DMS153 treated with DMSO at 0.1 percent for 48 hours (cell line): ENCODE data around the gene PLA2G2C.
"Not testable (repeated sequence)": the region's sequence is repeated elsewhere in the genome, so short reads cannot be mapped to it uniquely, and the experiment has no call there.

Experiments
- DNase-seq: peaks from one replicate; lab custom pipeline; 2025; ENCODE audit not compliant: unreplicated experiment; lab: John Stamatoyannopoulos, UW

The PLA2G2C gene

DNA sequence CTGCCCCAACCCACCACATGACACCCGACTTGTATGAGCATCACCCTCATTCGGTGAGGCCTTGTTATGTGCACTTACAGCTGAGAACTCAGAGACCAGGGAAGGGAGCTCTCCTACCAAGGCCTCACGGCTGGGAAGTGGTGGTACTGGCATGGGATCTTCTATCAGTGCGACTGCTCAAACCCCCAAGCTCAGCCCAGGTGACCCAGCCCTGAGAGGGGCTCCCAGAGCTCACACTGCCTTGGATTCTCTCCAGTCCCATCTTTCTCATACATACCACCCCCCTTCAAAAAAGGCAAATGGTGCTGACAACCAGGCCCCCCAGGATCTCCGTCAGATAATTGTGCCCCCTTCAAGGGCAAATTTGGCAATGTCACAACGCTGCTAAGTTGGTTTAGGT, 48.0 kb downstream of the PLA2G2C start:
- no peak for DNase-seq

DNA sequence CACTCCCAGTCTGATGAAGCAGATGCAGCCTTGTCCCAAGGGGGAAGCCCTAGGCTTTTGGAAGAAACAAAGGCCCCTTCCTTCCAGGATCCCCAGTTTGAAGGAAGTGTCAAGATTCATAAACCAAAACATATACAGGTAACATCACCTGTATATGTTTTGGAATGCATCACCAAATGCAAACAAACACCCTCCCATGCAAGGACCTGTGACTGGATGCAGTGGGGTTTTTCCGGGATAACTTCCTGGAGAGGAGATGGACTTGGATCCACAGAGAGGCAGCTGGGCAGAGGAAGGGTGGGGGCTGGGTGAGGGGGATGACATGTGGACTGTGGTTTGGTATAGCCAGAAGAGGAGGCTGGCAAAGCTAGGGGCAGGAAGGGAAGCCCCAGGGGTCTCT, 48.7 kb downstream of the PLA2G2C start:
- no peak for DNase-seq

DNA sequence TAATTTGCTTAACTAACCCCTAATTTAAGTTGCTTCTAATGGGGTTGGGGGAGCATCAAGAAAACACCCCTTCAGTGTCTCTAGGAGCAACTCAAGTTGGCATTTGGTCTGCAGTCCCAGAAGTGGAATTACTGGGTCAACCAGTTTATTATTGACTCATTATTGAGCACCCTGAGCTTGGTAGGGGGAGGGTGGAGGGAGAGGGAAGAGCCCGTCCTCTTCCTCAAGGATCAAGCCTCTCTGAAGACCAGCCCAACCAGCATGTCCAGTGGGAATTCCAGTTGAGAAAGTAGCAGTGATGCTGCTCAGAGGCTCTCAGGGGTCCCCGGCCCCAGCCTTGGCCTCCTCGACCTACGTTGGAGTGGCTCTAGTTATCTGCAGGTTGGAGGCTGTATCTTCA, 49.3 kb downstream of the PLA2G2C start:
- DNase-seq: no peak

DNA sequence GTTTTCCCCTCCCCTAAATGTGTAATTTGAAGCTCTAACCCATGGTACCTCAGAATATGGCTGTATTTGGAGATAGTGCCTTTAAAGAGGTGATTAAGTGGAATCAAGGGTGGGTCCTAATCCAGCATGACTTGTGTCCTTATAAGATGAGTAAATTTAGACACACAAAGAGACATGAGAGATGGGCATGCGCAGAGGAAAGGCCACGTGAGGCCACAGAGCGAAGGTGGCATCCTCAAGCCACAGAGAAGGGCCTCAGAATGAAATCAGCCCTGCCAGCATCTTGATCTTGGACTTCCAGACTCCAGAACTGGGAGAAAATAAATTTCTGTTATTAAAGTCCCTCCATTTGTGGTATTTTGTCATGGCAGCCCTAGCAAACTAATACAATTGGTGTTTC, 50.1 kb downstream of the PLA2G2C start:
- no peak for DNase-seq

DNA sequence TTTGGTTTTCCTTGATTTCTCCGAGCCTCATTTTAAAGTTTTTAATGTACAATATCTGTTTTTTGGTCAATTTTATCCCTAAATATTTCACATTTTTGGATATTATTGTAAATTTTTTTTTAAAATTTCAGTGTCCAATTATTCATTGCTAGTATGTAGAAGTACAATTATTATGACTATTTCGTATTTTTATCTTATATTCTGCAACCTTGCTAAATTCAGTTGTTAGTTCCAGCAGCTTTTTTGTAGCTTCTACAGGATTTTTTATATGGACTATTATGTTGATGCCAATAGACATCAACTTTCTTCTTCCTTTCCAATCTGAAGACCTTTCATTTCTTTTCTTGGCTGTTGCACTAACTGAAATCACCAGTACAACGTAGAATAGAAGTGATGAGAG, 51.3 kb downstream of the PLA2G2C start:
- DNase-seq: no peak

DNA sequence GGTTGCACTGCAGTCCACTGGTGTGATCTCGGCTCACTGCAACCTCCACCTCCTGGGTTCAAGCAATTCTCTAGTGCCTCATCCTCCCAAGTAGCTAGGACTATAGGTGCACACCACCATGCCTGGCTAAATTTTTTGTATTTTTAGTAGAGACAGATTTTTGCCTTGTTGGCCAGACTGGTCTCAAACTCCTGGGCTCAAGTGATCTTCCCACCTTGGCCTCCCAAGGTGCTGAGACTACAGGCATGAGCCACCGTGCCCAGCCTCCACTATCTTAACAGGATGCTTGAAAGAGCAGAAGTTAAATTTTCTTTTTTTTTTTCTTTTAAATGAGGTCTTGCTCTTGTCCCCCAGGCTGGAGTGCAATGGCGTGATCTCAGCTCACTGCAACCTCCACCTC, 55.8 kb downstream of the PLA2G2C start:
- DNase-seq: not testable (repeated sequence)

DNA sequence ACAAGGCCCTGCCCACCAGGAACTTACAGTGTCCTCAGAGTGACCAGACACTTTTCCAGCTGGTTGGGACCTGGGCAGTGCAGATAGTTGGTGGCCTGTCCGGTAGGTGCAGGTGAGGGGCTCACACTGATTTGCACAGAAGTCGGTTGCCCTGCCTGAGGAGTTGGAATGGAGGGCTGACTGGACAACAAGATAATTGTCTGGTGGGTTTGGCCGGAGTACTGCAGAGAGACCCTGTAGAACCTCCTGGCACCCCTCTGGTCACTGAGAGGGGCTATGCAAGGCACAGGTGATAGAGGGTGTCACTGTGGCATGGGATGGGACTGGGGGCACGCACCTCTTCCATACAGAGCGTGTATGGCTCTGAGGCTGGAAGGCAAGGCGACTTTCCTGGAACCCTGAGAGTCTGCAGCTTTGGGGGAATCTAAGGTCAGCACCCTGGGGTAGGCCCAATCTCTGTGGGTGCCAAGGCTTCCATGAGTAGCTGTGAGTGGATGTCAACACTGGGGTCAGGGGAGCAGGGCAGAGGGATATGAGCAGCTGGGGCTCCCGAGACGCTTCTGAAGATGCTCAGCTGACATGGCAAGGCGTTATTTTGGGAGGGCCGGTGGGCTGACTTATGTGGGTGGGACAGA, 59.4 kb downstream of the PLA2G2C start:
- no peak for DNase-seq

DNA sequence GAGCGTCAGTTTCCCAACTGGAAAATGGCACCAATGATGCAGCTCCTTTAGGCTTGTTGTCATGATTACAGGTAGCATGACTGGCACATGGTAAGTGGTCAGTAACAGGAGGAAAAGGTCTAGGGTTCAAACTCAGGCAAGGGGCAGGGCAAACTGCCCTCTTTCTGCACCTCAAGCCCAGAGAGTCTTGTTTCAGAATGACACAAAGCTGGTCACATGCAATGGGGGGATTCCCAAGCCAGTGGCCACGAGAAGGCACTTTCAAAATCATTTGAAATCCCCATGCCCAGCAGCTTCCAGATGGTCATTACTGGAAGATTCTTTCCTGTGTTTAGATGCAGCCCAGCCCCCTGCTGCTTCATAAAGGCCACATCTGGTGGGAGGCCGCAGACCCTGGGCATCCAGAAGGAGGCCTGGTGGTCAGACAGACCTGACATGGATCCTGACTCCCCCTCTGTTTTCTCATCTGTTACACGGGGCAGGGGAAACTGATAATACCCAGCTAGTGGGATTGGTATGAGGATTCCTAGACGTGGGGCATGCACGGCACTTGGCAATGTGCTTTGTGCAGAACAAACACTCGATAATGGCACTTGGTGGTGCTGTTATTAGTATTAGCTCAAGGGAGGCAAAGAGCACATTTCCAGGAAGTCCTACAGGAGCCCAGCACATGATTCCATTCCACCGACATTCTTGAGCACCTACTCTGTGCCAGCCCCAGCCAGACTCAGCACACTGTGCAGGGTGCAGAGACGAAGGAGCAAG, 60.1 kb downstream of the PLA2G2C start:
- DNase-seq: no peak

DNA sequence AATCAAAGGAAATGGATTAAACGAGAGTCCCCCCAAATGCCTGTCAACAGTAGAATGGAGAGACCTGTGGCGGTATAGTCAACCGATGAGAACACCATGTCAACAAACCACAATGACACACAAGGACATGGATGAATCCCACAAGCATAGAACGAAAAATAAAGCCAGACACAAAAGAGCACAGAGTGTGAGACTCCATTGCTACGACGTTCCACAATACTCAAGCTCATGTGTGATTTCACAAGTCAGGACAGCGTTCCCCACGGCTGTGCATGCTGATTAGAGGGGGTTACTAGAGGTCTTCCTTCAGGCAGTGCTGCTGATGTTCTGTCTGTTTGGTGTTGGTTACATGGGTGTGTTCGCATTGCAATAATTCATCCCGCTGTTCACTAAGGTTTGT, 61.2 kb downstream of the PLA2G2C start:
- DNase-seq: no peak

DNA sequence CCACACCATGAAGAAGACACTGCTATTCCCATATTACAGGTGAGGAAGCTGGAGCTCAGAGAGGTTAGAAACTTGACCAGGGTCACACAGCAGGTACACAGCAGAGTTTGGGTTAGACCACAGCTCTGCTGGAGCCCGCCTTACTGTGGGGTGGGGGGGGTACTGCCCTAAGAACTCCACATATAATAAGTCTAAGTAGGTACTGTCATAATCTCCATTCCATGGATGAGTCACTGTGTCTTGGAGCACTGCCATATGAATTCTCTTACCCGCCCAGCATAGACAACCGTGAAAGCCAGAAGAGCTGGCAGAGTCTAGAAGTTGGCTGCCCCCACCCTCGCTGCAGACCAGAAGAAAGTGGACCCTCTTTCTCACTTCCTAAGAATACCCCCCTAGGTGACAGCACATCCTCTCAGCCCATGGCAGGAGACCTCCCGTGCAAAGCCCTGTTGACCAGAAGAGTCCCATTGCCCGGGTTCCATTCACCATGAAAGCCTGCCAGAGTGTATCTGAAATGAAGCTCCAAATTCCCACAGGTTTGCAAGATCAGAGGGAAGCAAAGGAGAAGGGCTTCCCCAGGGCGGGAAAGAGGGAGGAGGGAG, 61.8 kb downstream of the PLA2G2C start:
- DNase-seq: no peak

DNA sequence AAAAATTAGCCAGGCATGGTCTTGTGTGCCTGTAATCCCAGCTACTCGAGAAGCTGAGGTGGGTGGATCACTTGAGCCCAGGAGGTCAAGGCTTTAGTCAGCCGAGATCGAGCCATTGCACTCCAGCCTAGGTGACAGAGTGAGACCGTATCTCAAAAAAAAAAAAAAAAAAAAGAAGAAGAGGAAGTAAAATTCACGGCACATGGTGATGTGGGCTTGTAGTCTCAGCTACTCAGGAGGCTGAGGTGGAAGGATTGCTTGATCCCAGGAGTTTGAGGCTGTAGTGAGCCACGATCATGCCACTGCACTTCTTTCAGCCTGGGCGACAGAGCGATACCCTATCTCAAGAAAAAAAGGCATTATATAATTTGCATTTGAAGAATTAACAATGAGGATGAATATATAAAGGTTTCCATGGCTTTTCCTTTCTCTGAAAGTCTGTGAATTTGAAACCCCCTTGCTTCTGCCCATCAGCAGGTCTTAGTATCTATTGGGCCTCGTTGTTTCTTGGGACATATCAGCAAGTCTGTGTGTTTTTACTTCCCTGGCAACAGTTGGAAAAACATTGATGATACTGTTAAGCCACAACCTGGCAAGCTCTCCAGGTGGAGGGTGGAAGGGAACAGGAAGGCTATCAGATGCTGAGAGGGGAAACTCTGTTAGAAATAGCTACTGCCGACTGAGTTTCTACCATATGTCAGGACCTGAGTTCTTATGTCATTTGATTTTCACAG, 62.4 kb downstream of the PLA2G2C start:
- DNase-seq: no peak

DNA sequence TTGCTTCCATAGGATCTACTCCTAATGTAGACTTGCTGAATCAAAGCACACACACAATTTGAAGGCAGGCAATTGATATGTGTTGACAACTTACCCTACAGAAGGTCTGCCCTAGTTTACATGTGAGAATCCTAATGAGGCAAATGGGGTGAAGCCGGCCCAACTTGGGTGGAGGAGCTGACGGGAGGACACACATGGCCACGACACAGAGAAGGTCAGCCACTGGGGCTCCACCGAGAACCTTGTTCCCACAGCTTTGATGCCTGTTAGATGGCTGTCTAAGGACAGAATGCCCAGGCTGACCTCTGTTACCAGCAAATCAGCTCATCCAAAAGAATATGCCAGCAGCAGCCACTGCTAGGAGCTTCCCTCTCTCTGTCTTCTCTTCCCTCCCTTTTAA, 65.5 kb downstream of the PLA2G2C start:
- DNase-seq: no peak

DNA sequence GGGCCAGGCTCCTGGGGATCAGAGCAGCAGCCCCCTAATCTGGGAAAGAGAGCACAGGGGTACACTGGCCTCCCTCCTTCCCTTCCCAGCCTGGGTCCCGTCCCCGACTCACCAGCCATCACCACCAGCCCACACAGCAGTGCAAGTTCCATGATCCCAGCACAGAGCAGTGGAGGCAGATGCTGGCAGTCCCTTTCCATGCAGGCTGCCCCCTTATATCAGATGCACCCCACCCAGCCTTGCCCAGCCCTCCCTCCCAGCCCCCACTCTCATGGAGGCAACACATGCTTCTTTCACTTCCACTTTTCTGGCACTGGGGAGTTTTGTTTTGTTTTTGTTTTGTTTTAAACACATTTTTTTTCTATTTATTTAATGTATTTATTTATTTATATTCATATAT, 67.0 kb downstream of the PLA2G2C start, which contains the start of gene PLA2G2D:
Gene PLA2G2D, minus strand, starts transcription at position 190 of the 400 bp plus-strand sequence. Its CDS starts 38 bp downstream, at position 152.
- DNase-seq: no peak

DNA sequence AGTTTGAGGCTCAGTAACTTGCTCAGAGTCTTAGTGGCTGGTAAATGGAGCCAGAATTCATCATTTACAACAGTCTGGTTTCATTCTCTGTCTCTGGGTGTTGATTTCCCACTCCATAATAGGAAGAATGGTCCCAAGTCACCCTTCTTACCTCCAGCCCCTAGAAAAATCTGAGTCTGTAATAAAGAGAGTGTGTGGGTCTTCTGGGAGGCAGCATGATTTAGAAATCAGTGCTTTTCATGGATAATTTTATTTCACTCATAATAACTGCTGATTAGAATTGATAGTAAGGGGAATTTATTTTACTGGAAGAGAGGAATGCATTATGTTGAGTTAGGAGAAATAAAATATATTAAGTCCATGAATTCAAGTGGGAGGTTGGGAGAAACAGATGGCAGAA, 69.1 kb downstream of the PLA2G2C start:
- no peak for DNase-seq

DNA sequence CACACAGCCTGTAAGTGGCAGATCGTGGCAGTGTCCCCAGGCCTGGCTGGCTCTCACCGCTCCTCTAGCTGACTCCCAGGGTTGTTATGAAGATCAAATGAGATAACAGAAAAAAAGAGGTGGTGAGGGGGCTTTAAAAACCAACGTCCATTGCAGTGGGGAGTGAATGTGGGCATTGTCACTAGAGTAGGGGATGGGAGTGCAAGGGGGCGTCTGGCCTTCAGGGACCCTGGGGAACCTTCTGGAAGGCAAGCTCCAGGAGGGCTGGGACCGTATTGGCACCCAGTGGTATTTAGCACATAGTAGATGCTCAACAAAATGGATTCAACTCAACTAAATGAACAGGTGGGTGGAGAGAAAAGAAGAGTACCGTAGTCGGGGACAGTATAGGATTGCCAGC, 70.4 kb downstream of the PLA2G2C start:
- no peak for DNase-seq

DNA sequence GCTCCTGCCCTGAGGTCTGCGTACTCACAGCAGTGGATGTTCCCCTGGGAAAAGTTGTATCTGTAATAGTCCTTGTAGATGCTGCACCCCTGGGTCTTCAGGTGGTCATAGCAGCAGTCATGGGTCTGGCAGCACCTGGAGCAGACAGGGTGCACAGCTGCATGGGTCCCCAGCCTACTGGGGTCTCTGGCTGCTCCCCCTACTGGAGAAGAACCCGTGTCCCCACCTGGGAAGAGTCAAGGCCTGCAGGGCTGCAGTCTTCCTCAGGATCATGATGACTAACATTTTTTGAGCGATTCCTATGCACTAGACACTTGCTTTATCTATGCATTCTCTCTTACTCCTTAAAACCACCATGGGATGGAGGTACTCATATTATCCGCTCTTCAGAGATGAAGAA, 70.8 kb downstream of the PLA2G2C start:
- DNase-seq: no peak

DNA sequence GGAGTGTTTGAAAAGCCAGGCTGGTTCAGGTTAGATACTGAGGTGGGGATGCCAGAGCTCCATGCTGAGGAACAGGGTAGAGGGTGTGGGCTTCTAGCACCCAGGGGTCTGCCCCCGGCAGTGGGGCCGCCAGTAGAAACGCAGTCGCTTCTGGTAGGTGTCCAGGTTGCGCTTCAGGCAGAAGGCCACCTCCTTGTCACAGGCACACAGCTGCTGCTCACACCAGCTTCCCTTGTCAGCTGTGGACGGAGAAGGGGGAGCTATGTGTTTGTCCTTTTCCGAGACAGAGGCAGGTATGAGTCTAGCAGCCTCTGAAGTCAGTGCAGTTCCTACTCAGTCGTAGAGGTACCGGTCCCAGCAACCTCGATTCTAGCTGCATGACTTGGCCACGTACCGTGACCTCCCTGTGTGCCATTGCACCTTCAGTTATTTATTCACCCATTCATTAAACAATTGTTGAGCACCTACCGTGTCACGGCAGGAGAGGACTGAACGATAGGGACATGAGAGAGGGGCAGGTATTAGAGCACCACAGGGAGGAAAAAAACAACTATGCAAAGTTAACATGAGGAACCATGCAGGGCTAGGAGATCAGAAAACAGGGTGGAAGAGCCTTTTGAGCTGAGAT, 72.2 kb downstream of the PLA2G2C start:
- DNase-seq: no peak
